ENCODE results near the gene CACNB2.
"Not testable (repeated sequence)": the region's sequence is repeated elsewhere in the genome, so short reads cannot be mapped to it uniquely, and the experiment has no call there.

Gene CACNB2

GRCh38 chr10:18145652-18146051 is 5.4 kb downstream of the CACNB2 start:
- DNase-seq (ENCODE audit: low spot score) = no peak

GRCh38 chr10:18149196-18149800 is 9.1 kb downstream of the CACNB2 start:
- DNase-seq (ENCODE audit: low spot score) = no peak

DNA sequence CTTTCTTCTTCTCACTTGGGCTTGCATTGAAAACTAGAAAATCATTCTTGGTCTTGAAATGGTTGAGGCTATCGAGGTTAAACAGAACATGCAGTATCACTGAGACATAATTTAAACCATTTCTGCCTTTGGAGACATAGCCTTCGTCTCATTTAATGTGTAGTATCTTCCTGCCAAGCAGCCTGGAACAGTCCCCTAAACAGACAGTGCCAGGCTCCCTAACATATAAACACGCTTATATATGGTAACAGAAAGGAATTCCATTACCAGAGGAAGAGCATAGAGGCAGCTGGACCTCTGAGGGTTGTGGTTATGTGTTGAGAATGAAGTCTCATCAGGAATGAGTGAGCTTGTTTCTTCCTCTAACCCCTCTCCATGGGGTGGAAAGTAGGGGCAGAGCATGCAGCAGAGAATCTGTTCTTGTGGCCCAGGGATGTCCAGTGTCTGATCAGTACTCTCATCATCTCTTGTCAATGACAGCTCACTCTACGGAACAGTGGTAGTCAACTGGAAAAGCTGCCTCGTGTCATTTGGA is 11.2 kb downstream of the CACNB2 start:
- DNase-seq (ENCODE audit: low spot score) = no peak

- DNase-seq (ENCODE audit: low spot score) = not testable (repeated sequence)
Measured at GRCh38 chr10:18153381-18153780, 13.2 kb downstream of the CACNB2 start.

DNA sequence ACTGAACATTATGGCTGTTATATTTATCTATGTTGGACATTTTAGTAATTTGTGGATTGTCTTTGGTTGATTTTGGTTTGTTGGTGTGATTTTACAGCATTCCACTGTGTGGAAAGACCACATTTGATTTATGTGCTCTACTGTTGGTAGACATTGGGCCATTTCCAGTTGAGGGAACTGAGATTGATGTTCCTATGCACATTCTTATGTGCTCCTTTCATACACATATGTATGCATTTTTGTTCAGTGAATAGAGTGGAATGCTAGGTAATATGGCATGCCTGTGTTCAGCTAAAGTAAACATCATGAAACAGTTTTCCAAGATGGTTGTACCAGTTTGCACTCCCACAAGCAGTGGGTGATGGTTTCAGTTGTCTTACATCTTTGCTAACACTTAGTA is 15.1 kb downstream of the CACNB2 start:
- no peak for DNase-seq (ENCODE audit: low spot score)

- DNase-seq (ENCODE audit: low spot score) = not testable (repeated sequence)
Measured at GRCh38 chr10:18156797-18157196, 16.6 kb downstream of the CACNB2 start.

- DNase-seq (ENCODE audit: low spot score) = no peak
Measured at GRCh38 chr10:18157881-18158280, 17.7 kb downstream of the CACNB2 start.

- no peak for DNase-seq (ENCODE audit: low spot score)
Measured at GRCh38 chr10:18158773-18159265, 18.6 kb downstream of the CACNB2 start.

DNA sequence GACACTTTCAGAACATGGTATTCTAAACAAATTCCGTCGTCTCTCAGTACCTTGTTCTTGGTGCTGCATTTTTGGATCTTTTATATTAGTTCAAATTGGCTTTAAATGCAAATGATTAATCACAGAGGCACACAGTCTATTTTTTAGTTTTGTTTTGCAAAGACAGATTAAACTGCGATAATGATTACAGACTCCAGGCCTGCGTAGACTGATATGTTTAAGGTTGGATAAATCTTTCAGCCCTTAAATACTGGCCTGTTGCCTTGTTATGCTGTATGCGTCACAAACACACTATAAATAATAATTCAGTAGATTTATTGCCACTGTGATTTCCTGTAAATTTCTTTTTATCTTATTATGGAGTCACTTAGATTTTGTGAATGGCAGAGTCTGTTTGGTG is 19.3 kb downstream of the CACNB2 start:
- DNase-seq (ENCODE audit: low spot score) = no peak

- no peak for DNase-seq (ENCODE audit: low spot score)
Measured at GRCh38 chr10:18162021-18162627, 21.9 kb downstream of the CACNB2 start.

DNA sequence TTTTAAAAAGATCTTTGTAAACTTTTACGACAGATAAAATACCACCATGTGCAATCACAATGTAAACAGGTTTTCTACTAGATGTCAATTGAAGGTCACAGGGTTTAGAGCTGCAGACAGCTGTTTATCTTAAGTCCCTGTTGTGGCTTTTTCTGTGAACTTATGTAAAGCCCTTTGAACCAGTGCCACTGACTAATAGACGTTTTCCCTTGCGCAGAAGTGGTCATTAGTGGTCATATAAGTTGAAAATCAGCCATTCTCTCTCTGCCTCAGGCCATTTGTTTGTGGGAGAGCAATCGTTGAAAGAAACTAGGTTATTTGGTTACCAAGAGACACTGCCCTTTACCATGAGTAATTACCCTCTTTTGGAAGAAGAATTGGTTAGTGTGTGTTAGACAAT is 23.9 kb downstream of the CACNB2 start:
- no peak for DNase-seq (ENCODE audit: low spot score)

- no peak for DNase-seq (ENCODE audit: low spot score)
Measured at GRCh38 chr10:18164748-18165361, 24.6 kb downstream of the CACNB2 start.

DNA sequence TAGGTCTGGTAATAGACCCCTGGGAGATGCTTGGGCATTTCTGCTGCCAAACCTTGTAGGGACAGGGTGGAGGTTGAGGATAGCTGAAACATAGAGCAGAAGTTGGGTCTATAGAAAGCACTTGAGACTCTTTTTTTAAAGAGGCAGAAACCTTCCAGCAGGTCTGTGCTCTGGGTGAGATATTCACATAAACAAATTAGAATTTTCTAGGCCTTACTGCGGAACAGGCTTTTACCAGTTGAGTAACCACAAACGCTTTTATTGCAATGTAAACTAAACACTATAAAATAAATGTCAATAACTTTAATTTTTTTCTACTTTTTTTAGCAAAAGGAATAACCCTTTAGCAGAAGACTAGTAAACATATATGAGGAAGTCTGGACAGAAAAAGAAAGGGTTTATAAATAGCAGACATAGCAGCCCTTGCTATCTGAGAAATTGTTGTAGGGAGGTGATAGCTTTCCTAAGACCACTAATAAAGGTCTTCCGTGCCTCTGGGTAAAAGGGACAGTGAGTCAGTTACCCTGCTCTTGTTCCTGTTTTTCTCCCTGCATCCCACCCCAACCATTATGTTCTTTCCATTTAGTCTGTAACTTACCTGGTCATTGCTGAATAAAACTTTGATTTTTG is 38.7 kb downstream of the CACNB2 start:
- no peak for DNase-seq (ENCODE audit: low spot score)

- no peak for DNase-seq (ENCODE audit: low spot score)
Measured at GRCh38 chr10:18179891-18180290, 39.7 kb downstream of the CACNB2 start.

GRCh38 chr10:18181382-18181781 is 41.2 kb downstream of the CACNB2 start:
- DNase-seq (ENCODE audit: low spot score) = not testable (repeated sequence)

DNA sequence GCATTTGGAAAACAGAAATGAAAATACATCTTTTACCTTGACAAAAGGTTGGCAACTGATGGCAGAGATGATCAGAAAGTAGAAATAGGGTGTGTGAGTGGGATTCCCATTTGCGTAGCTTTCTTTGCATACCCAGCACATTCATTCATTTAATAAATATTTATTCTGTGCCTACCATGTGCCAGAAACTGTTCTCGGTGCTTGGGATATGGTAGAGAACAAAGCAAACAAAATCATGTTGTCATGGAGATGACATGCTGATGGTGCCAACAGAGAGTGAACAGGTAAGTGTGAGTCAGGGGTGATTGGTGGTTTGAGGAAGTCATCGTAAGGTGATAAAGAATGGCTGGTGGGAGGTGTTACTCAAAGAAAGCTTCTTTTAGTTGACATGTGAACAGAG is 45.4 kb downstream of the CACNB2 start:
- DNase-seq (ENCODE audit: low spot score) = no peak

DNA sequence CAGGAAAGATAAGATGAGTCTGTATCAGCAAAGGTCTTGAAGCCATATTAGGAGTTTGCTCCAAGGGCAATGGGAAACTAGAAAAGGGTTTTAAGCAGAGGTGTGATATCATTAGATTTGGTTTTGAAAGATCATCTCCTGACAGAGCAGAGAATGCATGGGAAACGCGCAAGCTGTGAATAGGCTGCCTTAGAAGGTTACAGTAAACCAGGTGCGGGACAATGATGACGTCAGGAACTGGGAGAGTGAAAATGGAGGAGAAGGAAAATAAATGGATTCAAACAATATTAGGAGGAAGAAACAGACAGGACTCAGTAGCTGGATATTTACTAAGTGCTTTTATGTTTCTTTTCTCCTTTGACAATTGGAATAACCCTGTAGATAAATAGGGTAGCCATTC is 50.6 kb downstream of the CACNB2 start:
- DNase-seq (ENCODE audit: low spot score) = no peak

DNA sequence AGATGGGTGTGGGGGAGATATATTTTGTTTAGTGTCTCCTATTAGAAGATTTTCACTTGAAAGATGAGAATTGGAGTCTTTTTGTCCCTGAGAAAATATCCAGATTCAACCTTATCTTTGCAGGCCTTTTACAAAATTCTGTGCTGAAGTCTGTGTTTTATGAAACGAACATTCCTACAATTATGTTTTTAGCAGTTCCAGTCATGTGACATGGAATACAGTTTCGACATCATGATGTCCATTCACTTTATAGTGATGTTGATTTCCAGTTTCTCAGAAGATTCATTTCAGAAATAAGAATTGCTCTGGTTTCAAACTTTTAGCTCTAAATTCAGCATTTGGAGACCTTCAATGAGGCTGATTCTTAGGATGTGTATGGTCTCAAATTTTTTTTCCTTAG is 54.4 kb downstream of the CACNB2 start:
- DNase-seq (ENCODE audit: low spot score) = no peak

DNA sequence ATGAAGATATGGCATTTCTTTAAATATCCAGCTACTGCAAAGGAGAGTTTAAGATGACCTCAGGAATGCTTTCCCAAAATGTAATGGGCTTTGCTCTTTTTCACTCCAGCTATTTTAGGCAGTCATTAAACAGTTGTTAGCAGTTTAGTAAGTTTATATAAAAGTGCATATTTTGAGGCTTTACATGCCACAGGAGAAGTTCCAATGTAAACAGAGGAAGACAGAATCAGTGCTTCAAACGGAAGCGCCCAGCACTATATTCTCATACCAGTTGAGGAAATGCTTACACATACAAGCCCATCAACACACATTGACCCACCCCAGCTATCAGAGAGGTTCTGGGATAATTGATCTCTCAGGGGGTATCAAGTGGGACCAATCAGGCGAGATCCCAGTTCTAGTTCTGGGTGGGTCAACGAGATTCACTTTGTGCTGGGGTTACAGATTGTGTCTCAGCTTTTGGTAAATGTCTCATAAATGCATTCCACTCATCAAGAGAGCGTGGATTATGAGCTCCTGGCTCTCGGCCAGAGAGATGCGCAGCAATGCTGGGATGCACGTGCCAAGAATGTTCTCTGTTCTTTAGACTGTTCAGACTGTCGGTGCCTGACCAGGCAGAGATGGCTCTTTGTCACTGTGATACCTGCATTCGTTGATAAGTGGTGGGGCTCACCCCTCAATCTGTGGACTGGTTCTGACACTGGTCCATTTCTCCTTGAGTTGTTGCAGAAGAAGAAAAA is 55.0 kb downstream of the CACNB2 start:
- DNase-seq (ENCODE audit: low spot score) = no peak

GRCh38 chr10:18196806-18197550 is 56.8 kb downstream of the CACNB2 start:
- no peak for DNase-seq (ENCODE audit: low spot score)

DNA sequence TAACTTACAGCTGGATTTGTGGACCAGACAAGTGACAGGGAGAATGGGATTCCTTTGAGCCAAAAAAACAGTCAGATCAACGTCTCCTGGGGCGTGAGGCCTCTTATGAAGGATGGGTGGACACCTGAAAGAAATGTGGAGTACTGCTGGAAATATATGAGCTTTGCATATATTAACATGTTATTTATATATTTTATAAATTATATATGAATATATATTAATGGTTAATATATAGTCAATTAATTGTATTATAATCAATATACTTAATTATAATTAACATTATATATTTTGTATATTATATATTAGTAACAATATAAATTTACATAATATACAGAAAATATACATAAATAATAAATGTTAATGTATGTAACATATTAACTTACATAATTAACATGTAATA is 57.5 kb downstream of the CACNB2 start:
- no peak for DNase-seq (ENCODE audit: low spot score)

Data from activated CD4-positive, alpha-beta T cell treated with anti-CD3 and anti-CD28 coated beads, Interleukin-2, Interleukin-4, amounts not matched to agents 100 ng/mL and 50 ng/mL, durations not matched to agents 16 hours and 8 hours (primary cell).